ENCODE measurements around the gene TNFSF15.
"Not testable (repeated sequence)": the region's sequence is repeated elsewhere in the genome, so short reads cannot be mapped to it uniquely, and the experiment has no call there.

The TNFSF15 gene

DNA sequence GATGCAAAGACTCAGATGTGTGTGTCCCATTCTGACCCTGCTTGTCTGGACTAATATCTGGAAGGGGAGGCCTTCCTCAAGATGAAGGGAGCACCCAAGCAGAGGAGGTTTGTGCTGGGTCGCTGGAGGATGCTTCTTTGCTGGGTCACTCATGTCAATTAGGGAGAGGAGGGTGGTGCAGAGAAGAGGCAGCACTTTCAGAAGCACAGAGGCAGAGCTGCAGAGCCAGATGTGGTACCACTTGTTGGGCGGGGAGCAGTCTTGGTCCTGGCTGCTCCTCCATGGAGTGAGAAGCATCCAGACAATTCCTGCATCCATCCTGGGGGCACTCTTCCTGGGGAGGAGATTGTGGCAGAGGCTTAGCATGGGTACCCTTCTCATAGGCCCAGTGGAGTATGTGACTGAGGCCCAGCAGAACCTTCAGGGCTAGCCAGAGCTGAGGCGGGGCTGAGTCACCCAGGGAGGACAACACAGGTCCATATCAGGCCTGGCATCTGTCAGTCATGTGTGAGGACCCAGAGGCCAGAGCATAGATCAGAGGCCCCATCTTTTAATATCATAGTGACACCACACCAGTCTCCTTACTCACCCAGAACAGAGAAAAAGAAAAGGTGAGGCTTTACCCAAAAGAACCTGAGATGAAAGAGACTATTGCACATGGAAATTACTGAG, 59.8 kb downstream of the TNFSF15 start (continued):
- TF ChIP-seq PATZ1 (CRISPR knock-in tag; IDR thresholded peaks at IDR 0.05; ENCODE audit: borderline replicate concordance) (no peak), GLIS3 (CRISPR knock-in tag; IDR thresholded peaks at IDR 0.05) (no peak)
- TF ChIP-seq, protein P1, sequence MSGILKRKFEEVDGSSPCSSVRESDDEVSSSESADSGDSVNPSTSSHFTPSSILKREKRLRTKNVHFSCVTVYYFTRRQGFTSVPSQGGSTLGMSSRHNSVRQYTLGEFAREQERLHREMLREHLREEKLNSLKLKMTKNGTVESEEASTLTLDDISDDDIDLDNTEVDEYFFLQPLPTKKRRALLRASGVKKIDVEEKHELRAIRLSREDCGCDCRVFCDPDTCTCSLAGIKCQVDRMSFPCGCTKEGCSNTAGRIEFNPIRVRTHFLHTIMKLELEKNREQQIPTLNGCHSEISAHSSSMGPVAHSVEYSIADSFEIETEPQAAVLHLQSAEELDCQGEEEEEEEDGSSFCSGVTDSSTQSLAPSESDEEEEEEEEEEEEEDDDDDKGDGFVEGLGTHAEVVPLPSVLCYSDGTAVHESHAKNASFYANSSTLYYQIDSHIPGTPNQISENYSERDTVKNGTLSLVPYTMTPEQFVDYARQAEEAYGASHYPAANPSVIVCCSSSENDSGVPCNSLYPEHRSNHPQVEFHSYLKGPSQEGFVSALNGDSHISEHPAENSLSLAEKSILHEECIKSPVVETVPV (CRISPR knock-in tag; IDR thresholded peaks at IDR 0.05): no peak

GRCh38 chr9:114745108-114745848, 60.6 kb downstream of the TNFSF15 start:
- TF ChIP-seq, protein P2, sequence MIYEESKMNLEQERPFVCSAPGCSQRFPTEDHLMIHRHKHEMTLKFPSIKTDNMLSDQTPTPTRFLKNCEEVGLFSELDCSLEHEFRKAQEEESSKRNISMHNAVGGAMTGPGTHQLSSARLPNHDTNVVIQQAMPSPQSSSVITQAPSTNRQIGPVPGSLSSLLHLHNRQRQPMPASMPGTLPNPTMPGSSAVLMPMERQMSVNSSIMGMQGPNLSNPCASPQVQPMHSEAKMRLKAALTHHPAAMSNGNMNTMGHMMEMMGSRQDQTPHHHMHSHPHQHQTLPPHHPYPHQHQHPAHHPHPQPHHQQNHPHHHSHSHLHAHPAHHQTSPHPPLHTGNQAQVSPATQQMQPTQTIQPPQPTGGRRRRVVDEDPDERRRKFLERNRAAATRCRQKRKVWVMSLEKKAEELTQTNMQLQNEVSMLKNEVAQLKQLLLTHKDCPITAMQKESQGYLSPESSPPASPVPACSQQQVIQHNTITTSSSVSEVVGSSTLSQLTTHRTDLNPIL (CRISPR knock-in tag; IDR thresholded peaks at IDR 0.05; ENCODE audit: low read depth): no peak
- TF ChIP-seq, protein P1 (CRISPR knock-in tag; IDR thresholded peaks at IDR 0.05): no peak
- ATAC-seq: no peak

DNA sequence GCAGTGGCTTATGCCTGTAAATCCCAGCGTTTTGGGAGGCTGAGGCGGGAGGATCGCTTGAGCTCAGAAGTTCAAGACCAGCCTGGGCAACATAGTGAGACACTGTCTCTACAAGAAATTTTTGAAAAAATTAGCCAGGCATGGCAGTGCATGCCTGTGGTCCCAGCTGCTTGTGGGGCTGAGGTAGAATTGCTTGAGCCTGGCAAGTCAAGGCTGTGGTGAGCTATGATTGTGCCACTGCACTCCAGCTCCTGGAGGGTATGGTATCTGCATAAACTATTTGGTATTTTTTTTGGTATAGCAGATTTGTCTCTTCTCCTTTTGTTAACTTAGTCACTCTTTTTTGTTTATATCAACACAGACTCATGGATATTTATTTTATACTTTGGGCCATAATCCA, 62.4 kb downstream of the TNFSF15 start:
- no peak for ATAC-seq
- TF ChIP-seq TOX (CRISPR knock-in tag; IDR thresholded peaks at IDR 0.05; ENCODE audit: borderline replicate concordance) (no peak), PATZ1 (CRISPR knock-in tag; IDR thresholded peaks at IDR 0.05; ENCODE audit: borderline replicate concordance) (no peak), RARB (CRISPR knock-in tag; IDR thresholded peaks at IDR 0.05) (no peak)

DNA sequence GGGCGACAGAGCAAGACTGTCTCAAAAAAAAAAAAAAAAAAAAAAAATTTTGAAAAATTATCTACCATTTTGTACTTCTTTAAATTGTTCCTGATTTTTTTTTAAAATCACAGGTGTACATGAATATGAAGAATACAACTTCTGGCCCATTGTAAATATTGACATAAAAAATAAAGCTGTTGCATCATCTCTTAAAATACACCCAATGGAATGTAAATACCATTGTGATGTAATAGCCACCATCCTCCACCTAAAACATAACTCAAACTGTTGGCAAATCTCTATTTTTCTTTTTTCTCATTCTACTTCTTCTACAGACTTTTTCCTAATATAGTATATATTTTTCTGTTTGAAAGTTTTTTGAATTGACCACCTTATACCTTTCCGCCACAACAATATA, 62.9 kb downstream of the TNFSF15 start:
- TF ChIP-seq TOX (CRISPR knock-in tag; IDR thresholded peaks at IDR 0.05; ENCODE audit: borderline replicate concordance): no peak
- TF ChIP-seq RARB (CRISPR knock-in tag; IDR thresholded peaks at IDR 0.05): no peak
- no peak for TF ChIP-seq GLIS3 (CRISPR knock-in tag; IDR thresholded peaks at IDR 0.05)
- TF ChIP-seq ARNTL (CRISPR knock-in tag; IDR thresholded peaks at IDR 0.05; ENCODE audit: borderline replicate concordance, low read depth): no peak
- TF ChIP-seq TSHZ2 (CRISPR knock-in tag; IDR thresholded peaks at IDR 0.05): no peak
- no peak for TF ChIP-seq ZNF8 (CRISPR knock-in tag; IDR thresholded peaks at IDR 0.05)
- TF ChIP-seq ZFP3 (CRISPR knock-in tag; IDR thresholded peaks at IDR 0.05): no peak
- no peak for TF ChIP-seq PPARA (CRISPR knock-in tag; IDR thresholded peaks at IDR 0.05; ENCODE audit: borderline replicate concordance)
- TF ChIP-seq, protein P3, sequence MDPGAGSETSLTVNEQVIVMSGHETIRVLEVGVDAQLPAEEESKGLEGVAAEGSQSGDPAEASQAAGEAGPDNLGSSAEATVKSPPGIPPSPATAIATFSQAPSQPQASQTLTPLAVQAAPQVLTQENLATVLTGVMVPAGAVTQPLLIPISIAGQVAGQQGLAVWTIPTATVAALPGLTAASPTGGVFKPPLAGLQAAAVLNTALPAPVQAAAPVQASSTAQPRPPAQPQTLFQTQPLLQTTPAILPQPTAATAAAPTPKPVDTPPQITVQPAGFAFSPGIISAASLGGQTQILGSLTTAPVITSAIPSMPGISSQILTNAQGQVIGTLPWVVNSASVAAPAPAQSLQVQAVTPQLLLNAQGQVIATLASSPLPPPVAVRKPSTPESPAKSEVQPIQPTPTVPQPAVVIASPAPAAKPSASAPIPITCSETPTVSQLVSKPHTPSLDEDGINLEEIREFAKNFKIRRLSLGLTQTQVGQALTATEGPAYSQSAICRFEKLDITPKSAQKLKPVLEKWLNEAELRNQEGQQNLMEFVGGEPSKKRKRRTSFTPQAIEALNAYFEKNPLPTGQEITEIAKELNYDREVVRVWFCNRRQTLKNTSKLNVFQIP (CRISPR knock-in tag; IDR thresholded peaks at IDR 0.05; ENCODE audit: borderline replicate concordance, low read depth): no peak
- TF ChIP-seq ESRRG (CRISPR knock-in tag; IDR thresholded peaks at IDR 0.05): no peak
- TF ChIP-seq ZC3H10 (CRISPR knock-in tag; IDR thresholded peaks at IDR 0.05): no peak
- TF ChIP-seq, protein P1 (CRISPR knock-in tag; IDR thresholded peaks at IDR 0.05): no peak
- no peak for TF ChIP-seq CSDC2 (CRISPR knock-in tag; IDR thresholded peaks at IDR 0.05)
- ATAC-seq: no peak

DNA sequence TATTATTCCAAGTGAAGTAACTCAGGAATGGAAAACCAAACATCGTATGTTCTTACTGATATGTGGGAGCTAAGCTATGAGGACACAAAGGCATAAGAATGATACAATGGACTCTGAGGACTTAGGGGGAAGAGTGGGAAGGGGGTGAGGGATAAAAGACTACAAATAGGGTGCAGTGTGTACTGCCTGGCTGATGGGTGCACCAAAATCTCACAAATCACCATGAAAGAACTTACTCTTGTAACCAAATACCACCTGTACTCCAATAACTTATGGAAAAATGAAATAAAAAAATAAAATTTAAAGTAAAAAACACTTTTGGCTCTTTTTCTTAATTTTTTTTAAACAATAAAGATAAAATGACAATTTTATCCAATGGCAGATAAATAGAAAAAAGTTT, 64.3 kb downstream of the TNFSF15 start:
- ATAC-seq: not testable (repeated sequence)

All from SK-N-SH treated with all-trans-retinoic acid at 6 μM for 48 hours (cell line).